Measurements from ENCODE around the gene ARID3B. TPM values are rescaled to one million over a fixed set of nuclear protein-coding genes. Genes with fewer than 3 reads are reported as not detected.

ARID3B gene
- total RNA-seq, 4 donors from 2014 or later: 5.9 to 7.7 (median 6.2) TPM

DNA sequence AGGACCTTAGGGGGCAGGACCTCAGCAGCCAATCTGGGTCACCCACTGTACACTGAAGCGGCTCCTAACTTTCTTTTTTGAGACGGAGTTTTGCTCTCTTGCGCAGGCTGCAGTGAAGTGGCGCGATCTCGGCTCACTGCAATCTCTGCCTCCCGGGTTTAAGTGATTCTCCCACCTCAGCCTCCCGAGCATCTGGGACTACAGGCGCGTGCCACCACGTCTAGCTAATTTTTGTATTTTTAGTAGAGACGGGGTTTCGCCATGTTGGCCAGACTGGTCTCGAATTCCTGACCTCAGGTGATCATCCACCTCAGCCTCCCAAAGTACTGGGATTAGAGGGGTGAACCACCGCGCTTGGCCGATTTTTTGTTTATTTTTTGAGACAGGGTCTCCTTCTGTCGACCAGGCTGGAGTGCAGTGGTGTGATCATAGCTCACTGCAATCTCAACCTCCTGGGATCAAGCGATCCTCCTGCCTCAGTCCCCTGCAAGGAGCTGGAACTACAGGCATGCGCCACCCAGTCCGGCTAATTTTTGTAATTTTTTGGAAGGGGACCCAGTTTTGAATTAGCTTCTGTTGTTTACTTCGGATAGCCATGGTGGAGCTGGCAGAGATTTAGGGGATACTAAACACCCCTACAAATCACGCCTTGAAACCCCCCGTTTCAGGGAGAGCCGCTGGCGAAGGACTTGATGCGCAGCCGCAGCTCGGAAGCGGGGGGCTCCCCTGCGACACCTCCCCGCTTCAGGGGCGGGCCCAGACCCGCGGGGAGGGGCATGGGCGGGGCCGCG is 73.1 kb downstream of the ARID3B start:
- intact Hi-C loops (cut with DNase I): loop anchor here (5.0 to 10.0 kb wide), 2 partner anchors 72 to 229 kb away; partner anchors contain the start of gene ARID3B
- WGBS, 2 donors: 37 to 49% methylated on average over 24 to 33 of the region's 38 CpGs
- peak overlapping the region; percentile 88 to 98 (median 98) for H3K27ac ChIP-seq
- H3K4me3 ChIP-seq (replicated peaks in 1 of 3): peak overlapping the region in 2 of 3 donors; percentile 51 to 79
- H3K36me3 ChIP-seq: peaks cover 0 to under 1% of the 10 kb centered on the region in 2 donors
- no peaks in the 10 kb centered on the region for H3K9me3 ChIP-seq
- no peak for DNase-seq
- H3K27me3 ChIP-seq: no peaks in the 10 kb centered on the region
- TF ChIP-seq POLR2A (IDR thresholded peaks at IDR 0.05): no peak
- TF ChIP-seq, protein P1, sequence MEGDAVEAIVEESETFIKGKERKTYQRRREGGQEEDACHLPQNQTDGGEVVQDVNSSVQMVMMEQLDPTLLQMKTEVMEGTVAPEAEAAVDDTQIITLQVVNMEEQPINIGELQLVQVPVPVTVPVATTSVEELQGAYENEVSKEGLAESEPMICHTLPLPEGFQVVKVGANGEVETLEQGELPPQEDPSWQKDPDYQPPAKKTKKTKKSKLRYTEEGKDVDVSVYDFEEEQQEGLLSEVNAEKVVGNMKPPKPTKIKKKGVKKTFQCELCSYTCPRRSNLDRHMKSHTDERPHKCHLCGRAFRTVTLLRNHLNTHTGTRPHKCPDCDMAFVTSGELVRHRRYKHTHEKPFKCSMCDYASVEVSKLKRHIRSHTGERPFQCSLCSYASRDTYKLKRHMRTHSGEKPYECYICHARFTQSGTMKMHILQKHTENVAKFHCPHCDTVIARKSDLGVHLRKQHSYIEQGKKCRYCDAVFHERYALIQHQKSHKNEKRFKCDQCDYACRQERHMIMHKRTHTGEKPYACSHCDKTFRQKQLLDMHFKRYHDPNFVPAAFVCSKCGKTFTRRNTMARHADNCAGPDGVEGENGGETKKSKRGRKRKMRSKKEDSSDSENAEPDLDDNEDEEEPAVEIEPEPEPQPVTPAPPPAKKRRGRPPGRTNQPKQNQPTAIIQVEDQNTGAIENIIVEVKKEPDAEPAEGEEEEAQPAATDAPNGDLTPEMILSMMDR (IDR thresholded peaks at IDR 0.05): no peak
- H3K4me1 ChIP-seq: peaks cover 17 to 19% of the 10 kb centered on the region in 2 donors

DNA sequence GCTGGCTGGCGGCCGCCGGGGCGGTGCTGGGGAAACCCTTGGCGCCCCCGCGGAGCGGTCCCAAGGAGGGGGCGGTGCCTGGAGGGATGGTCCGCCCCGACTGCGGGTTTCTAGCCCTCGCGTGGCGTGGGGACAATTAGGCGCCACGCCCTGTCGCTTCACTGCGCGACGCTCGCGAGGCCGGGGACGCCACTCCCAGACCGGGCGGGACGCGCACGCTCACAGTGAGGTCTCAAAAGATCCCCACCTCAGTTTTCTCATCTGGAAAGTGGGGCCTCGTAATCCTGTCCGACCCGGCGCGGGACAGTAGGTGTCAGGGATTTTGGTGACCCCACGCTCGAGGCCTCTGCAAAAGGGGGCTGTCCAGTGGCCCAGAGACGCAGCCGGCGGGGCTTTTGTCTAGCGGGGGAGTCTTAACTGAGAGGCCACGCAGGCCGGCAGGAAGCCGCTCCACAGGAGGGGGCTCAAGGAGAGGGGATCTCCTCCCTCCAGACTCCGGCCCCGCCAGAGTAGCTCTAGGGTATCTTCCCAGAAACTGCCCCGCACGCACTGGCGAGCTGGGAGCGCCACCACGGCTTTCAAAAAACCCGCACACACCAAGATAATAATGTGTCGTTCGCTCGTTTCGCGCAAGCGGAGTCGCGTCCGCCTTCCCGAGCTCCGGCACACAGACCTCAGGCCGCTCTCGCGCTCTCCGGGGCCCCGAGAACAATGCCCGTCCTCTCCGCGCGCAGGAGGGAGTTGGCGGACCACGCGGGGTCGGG is 73.9 kb downstream of the ARID3B start:
- intact Hi-C loops (cut with DNase I): loop anchor here (5.0 to 10.0 kb wide), 2 partner anchors 73 to 230 kb away; partner anchors contain the start of gene ARID3B
- 0% methylated on average over 25 of the region's 76 CpGs; no CpG with 5 or more reads in 1 of the 2 donors for WGBS, 2 donors
- TF ChIP-seq POLR2A (IDR thresholded peaks at IDR 0.05): peak; percentile 29 to 46
- TF ChIP-seq, protein P1 (IDR thresholded peaks at IDR 0.05): no peak
- H3K4me1 ChIP-seq: peaks cover 17 to 19% of the 10 kb centered on the region in 2 donors
- H3K9me3 ChIP-seq: no peaks in the 10 kb centered on the region
- peaks cover 7 to 8% of the 10 kb centered on the region in 2 donors for H3K36me3 ChIP-seq
- H3K27me3 ChIP-seq: no peaks in the 10 kb centered on the region
- DNase-seq: peak; percentile 86 to 89
- H3K4me3 ChIP-seq (replicated peaks in 1 of 3): peak overlapping the region; percentile 49 to 79 (median 51)
- H3K27ac ChIP-seq: peak overlapping the region; percentile 88 to 98 (median 98)

DNA sequence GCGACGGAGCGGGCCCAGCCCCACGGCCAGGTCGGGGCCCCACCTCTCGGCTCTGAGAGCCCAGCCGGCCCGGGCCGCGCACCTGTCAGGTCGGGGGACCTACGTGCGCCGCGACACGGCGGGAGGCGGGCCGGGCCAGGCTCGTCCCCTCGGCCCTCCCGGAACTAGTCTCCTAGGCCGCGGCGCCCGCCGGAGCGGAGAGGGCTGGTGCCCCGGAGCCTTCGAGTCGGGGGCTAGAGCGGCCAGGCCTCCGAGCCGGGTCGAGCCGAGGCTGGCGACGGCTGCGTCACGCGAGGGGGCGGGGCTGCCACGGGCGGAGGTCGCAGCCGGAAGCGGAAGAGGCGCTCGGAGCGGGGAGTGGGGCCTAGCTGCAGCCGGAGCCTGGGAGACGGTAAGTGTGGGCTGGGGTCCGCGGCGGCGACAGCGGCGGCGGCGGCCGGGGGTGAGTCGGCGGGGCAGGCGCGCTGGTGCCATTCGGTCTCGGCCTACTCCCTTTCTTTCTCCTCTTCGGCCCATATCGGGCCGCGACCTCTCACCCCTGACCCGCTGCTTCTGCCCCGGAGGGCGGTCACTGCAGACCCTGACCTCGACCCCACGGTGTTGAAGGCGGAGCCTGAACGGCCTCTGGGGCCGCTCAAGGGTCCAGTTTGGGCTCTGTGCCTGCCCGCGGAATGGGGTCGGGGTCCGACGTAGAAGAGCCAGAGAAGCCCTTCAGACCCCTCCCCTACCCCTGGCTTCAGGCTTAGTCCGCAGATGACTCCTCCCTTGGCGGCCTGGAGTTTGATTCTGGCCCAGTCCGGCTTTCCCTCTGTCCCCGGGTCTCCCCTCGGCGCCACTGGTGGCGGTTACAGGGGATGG is 74.7 kb downstream of the ARID3B start, which contains the start of gene CLK3:
TSS of gene CLK3 (plus strand) at position 329 of the 858 bp plus-strand sequence. CDS start 3,361 bp downstream, outside the sequence.
- TF ChIP-seq, protein P1 (IDR thresholded peaks at IDR 0.05): no peak
- TF ChIP-seq POLR2A (IDR thresholded peaks at IDR 0.05): peak in 1 of 2 donors; percentile 85
- Histone ChIP-seq H3K4me1 (peaks cover 17 to 19% of the 10 kb centered on the region in 2 donors), H3K27me3 (no peaks in the 10 kb centered on the region), H3K27ac (peak within 1 kb of the TSS; percentile 88 to 98 (median 98)), H3K36me3 (peaks cover 14 to 16% of the 10 kb centered on the region in 2 donors), H3K9me3 (no peaks in the 10 kb centered on the region), H3K4me3 (replicated peaks in 1 of 3) (peak within 1 kb of the TSS; percentile 79 to 98 (median 98))
- peak; percentile 97 for DNase-seq
- 1 to 2% methylated on average over 13 to 17 of the region's 91 CpGs for whole genome bisulfite sequencing, 2 donors
- intact Hi-C loops (cut with DNase I): loop anchor here (10.0 kb wide), 1 partner anchor 231 kb away; no protein-coding TSS in a partner anchor

DNA sequence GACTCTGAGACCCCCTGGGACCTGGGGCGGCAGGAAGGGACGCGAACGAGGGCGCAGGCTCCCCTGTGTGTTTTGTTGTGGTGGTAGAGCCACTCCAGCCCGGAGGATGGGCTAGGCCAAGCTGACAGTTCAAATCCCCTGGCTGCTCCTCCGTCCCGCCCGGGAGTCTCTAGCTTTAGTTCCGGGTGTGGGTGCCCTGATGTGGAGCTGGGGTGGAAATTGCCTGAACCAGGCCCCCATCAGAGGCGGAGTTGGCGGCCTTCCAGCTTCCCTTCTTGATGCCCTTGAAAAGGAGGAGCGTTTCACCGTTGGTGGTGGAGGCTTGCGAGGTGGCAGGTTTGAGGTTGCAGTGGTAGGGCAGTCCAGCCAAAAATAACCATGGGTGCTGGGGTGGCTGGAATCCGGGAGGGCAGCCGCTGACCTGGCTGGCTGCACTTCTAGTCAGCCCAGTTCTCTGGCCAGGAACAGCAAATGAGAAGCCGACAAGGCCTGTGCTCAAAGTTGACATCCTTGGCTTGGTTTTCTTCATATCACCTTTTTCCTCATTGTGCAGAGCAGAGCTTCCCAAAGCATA is 75.4 kb downstream of the ARID3B start:
- Histone ChIP-seq H3K9me3 (no peaks in the 10 kb centered on the region), H3K27ac (peak overlapping the region; percentile 88 to 98 (median 98)), H3K4me3 (replicated peaks in 1 of 3) (peak overlapping the region; percentile 79 to 98 (median 98)), H3K36me3 (peaks cover 17 to 23% of the 10 kb centered on the region in 2 donors), H3K4me1 (peaks cover 17 to 19% of the 10 kb centered on the region in 2 donors), H3K27me3 (no peaks in the 10 kb centered on the region)
- peak in 1 of 2 donors; percentile 20 for TF ChIP-seq POLR2A (IDR thresholded peaks at IDR 0.05)
- TF ChIP-seq, protein P1 (IDR thresholded peaks at IDR 0.05): no peak
- intact Hi-C loops (cut with DNase I): loop anchor here (10.0 kb wide), 1 partner anchor 232 kb away; no protein-coding TSS in a partner anchor
- DNase-seq: peak; percentile 87 to 90
- 0% methylated on average over 9 to 14 of the region's 18 CpGs for WGBS, 2 donors

Measured in thyroid gland (tissue), 4 donors.